Neural progenitor cell (in vitro differentiated cells): Measurements from ENCODE around the gene CCDC61.

Source experiments
- EZH2 ChIP-seq: fragments of 200-600 bp; sonication (generic); IDR thresholded peaks from 2 replicates; pipeline ENCODE4 v1.6.1; 2017; ENCODE audit warnings: antibody characterized with exemption, mild to moderate bottlenecking, moderate library complexity
- EZH2phosphoT487 ChIP-seq: fragments of 200-600 bp; sonication (generic); IDR thresholded peaks from 2 replicates; pipeline ENCODE4 v1.6.1; 2017; ENCODE audit warnings: antibody characterized with exemption
- TF ChIP-seq, protein P1 (sequence below): fragments of 200-600 bp; sonication (generic); IDR thresholded peaks from 2 replicates; pipeline ENCODE4 v1.5.1; 2017; ENCODE audit warnings: antibody characterized with exemption, mild to moderate bottlenecking

DNA sequence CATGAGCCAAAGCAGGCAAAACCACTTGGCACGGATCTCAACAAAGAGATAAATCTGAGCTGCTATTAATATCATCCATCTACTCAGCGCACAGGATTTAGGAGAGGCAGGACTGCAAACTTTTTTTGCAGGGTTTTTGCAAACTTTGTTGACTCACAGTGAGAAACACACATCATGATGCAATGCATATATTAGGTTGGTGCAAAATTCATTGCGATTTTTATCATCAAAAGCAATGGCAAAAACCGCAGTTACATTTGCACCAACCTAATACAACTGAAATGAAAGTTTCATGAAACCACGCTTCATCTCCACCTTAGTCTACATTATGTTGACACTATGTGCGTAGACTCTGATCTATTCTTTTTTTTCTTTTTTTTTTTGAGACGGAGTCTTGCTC lies 17.1 kb upstream of the CCDC61 start:
- TF ChIP-seq EZH2phosphoT487 (no peak), EZH2 (no peak)
- TF ChIP-seq, protein P1, sequence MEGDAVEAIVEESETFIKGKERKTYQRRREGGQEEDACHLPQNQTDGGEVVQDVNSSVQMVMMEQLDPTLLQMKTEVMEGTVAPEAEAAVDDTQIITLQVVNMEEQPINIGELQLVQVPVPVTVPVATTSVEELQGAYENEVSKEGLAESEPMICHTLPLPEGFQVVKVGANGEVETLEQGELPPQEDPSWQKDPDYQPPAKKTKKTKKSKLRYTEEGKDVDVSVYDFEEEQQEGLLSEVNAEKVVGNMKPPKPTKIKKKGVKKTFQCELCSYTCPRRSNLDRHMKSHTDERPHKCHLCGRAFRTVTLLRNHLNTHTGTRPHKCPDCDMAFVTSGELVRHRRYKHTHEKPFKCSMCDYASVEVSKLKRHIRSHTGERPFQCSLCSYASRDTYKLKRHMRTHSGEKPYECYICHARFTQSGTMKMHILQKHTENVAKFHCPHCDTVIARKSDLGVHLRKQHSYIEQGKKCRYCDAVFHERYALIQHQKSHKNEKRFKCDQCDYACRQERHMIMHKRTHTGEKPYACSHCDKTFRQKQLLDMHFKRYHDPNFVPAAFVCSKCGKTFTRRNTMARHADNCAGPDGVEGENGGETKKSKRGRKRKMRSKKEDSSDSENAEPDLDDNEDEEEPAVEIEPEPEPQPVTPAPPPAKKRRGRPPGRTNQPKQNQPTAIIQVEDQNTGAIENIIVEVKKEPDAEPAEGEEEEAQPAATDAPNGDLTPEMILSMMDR = no peak
